NCI-H524 treated with DMSO at 0.1 percent for 48 hours (cell line): ENCODE results near the gene RFXAP.

Source experiments
- DNase-seq: peaks from one replicate; lab custom pipeline; 2025; lab: John Stamatoyannopoulos, UW

RFXAP gene

DNA sequence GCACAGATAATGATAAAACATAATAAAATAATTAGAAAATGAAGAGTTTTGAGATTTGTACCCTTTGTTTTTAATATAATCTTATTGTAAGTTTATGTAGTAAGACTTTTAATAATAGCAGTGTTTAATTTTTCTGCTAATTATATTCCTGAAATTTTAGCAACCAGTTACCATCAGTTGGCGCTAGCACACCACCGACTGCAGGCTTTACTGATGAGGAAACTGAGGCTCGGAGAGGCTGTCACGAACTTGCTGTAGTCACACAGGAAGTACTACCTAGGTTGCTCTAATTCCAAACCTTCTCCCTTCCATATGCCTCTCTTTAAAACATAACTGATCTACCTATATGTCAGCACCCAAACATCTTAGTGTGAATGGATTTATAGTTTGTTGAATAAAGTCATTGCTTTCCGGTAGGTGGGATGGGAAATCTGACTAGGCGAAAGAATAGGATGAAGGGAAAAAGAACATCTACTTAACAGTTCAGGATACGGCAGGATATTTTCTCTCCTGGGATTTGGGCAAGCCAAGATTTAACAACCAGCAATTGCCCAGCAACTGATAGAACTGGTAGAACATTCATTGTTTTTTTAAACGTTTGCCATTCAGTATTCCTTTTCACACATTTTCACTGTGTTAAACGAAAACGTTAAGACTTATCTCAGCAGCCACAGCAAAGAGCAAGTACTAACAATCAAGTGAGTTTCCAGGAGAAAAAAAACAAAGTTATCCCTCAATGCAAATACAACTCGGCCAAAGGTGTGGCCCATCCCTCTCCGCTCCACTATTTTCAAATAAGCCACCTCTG is 822 bp upstream of the RFXAP start:
- no peak for DNase-seq

GRCh38 chr13:36819739-36820090 is 693 bp downstream of the RFXAP start:
- DNase-seq, result no peak

- no peak for DNase-seq
Observed at GRCh38 chr13:36820222-36820621, 1.2 kb downstream of the RFXAP start.

DNA sequence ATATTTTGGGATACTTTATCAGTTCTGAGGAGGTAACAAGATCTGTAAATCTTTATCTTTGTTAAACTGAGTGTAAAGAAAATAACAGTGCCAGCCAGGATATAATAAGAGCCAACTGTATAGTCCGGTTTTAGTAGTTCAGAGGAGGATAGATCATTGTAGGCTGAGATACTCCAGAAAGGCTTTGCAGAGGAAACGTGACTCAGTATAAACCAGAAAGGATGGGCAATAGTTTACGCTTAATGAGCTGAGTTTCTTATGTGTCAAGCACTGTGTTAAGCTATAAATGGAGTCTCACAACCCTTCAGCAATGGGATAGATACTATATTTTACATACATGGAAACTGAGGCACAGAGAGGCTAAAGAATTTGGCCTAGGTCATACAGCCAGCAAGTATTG is 3.8 kb downstream of the RFXAP start:
- no peak for DNase-seq

- DNase-seq, result no peak
Observed at GRCh38 chr13:36829753-36830152, 10.7 kb downstream of the RFXAP start.

DNA sequence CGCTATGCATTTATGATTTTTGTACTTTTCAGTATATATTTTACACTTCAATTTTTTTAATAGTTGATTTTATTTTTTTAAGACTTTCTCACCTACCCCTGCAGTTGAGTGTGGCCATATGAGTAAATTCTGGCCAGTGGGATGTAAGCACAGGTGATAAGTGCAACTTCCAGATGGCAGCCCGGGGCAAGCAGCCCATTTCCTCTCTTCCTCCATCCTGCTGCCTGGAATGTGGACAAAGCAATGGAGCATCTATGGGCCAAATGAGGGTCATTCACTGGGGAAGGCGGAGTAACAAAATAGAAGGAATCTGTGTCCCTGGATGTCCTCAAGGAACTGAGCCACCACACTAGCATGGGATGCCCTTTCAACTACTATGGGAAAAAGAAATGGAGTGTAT is 12.3 kb downstream of the RFXAP start:
- no peak for DNase-seq

DNA sequence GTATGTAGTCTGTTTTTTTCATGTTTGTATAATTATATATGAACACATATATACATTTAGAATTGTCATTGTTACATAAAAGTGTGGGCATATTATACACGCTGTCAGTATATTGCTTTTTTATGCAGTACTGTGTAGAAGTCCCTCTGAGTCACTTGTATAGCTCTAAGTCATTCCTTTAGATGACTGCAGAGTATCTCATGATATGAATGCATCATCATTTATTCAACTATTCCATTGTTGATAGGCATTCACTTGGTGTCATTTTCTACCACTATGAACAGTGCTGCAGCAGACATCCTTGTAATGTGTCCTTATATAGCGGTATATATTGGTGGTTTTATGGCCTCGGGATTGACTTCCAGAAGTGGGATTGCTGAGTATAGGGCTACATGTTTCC is 15.3 kb downstream of the RFXAP start:
- no peak for DNase-seq

DNA sequence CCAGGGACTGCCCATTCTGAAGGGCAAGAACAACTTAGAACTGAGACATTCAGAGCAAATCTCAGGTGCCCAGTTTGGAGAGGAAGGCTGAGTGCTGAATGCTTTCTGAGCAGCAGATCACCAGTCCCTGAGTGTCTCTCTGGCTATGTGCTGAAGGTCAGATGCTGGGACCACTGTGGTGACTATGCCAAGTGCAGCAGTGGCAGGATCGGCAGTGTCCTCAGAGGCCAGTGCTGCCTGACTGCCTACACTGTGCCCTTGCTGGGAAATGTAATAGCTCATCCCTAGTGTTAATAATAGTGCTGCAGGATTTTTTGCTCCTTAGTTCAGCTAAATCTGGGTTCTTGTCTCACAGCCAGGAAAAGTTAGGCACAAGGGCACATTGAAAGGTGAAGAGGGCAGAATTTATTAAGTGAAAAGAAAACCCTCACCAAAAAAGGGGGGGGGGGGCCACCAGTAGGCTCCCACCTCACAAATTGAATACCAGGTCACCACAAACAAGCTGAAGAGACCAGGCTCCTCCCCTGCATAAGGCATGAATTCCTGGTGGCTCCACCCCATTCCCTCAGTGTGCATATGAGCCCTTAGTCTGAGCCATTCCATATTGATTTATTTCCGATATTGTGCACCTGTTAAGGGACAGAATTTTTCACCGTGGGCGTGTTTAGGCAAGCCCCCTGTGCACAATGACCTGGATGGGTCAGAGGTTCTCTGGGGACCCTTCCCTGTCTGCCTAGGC is 18.5 kb downstream of the RFXAP start:
- no peak for DNase-seq

DNA sequence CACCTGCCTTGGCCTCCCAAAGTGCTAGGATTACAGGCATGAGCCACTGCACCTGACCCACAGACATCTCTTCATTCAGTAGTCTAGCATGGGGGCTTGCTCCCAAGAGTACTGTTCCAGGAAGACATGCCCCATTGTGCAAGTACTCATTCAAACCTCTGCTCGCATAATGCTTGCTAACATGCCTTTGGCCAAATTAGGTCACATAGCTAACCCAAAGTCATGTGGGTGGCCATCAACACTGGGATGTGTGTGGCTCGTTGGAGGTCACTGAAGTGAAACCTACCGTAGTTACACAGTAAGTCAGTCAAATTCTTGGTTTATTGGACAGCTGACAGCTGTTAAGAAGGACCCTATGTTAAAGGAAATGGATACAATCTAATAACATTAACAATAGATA is 20.3 kb downstream of the RFXAP start:
- no peak for DNase-seq

- peak; percentile 19 for DNase-seq
Observed at GRCh38 chr13:36839981-36840380, 21.0 kb downstream of the RFXAP start.

- no peak for DNase-seq
Observed at GRCh38 chr13:36840718-36841250, 21.8 kb downstream of the RFXAP start.

- no peak for DNase-seq
Observed at GRCh38 chr13:36841391-36841790, 22.4 kb downstream of the RFXAP start.

GRCh38 chr13:36847606-36848005 is 28.6 kb downstream of the RFXAP start:
- DNase-seq, result no peak

GRCh38 chr13:36848199-36848982 is 29.4 kb downstream of the RFXAP start:
- no peak for DNase-seq

DNA sequence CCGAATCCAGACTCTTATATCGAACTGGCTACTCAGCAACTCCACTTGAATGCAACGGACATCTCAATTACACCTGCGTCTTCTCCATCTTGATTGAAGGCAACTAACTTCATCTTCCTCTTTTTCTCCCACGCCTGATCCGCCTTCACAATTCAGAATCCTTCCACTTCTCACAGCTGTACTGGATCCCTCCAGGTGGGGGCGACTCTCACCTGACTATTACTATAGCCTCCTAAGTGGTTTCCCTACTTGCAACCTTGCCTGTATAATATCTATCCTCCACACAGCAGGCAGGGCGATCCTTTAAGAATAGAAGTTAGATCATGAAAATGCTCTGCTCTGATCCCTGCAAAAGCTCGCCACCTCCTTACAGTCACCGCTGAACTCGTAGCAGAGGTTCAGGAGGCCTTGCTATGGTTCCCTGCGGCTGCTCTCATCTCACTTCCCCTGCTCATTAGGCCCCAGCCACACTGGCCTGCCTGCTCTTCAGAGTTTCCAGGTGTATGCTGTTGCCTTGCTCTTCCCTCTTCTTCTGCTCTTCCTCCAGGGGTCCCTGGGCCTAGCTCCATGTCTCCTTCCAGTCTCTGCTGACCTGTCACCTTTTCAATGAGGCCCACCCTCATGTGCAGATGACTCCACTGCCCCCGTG is 31.9 kb downstream of the RFXAP start:
- no peak for DNase-seq

DNA sequence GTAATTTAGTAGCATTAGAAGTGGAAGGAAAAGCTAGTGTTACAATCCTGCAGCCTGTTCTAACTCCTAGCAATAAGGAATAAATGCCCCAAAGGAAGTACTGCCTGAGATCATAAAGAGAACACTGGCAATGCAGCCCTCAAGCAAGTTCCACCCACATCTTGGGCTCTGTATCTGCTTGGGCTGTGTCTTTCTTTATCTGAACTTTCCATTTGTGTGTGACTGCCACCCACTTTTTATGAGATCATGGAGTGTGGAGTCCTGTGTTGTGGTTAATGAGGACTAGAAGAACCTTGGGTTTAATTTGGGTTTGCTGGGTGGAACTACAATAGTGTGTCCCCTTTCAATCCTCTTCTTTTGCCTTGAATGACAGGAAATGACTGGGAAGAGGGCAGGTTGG is 38.2 kb downstream of the RFXAP start:
- DNase-seq, result no peak

GRCh38 chr13:36858290-36858689 is 39.3 kb downstream of the RFXAP start:
- no peak for DNase-seq

DNA sequence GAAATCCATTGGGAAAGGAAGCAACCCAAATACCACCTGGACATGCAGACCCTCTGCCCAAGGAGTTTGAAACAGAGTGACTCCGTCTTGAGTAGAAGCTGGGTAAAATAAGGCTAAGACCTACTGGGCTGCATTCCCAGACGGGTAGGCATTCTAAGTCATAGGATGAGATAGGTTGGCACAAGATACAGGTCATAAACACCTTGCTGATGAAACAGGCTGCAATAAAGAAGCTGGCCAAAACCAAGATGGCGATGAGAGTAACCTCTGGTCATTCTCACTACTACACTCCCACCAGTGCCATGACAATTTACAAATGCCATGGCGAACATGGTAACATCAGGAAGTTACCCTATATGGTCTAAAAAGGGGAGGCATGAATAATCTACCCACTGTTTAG is 40.2 kb downstream of the RFXAP start:
- DNase-seq, result no peak

DNA sequence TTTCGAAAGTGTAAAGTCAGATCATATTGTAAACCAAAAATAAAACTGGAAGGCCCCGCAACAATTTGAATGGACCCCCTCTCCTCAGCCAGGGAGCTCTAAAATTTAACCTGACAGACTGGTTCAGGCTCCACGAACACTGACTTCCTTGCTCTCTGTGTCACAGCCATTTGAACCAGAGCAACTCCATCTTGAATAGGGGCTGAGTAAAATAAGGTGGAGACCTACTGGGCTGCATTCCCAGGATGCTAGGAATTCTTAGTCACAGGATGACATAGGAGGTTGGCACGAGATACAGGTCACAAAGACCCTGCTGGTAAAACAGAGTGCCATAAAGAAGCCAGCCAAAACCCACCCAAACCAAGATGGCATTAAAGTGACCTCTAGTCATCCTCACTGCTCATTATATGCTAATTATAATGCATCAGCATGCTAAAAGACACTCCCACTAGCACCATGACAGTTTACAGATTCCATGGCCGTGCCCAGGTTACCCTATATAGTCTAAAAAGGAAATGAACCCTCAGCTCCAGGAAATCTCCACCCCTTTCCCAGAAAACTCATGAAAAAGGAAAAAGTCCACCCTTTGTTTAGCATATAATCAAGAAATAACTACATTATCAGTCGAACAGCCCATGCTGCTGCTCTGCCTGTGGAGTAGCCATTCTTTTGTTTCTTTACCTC is 43.1 kb downstream of the RFXAP start:
- DNase-seq, result no peak

GRCh38 chr13:36862722-36863121 is 43.7 kb downstream of the RFXAP start:
- no peak for DNase-seq

DNA sequence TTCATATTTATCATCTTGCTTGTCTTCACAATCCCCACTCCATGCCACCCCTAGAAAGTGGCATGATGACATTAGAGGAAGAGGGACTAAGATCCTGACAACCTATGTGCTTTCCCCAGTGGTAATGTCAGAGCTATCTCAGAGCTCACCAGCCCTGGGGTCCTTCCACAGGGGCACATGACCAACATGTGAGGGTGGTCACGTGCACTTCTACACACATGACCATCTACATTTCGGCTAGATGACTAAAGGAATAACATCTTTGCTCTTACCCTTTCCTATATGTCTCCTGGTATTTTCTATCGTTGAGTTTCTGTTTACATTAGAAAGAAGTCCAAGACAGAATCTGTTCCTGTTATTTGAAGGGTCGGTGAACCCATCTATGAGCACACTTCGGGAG is 46.2 kb downstream of the RFXAP start:
- no peak for DNase-seq

DNA sequence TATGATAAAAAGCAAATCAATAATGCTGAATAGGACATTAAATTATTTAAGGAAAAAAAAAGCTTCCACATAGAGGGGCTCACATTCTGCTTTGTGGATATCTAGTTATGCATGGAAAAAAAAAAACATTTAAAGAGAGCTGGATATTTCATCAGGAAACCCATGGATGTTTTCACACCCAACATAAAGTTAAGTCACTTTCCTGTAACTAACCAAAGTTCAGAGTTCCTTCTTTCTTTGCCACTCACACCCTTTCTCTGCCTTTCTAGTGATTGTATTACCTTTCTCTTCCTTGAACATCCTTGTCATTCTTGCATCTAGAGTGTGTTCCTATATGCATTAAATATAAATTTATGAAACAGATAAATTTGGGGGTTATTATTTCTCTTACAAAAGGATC is 47.2 kb downstream of the RFXAP start:
- DNase-seq, result no peak
